Calu3 (cell line): Measurements from ENCODE around the gene LETMD1. TPM values are rescaled to one million over a fixed set of nuclear protein-coding genes. Genes with fewer than 3 reads are reported as not detected.

Experiments
- Bru-seq: library from RNA; stranded (reverse); fragments of 400-500 nt; gene quantifications from one replicate; lab custom pipeline; 2021; lab: Mats Ljungman, UMichigan
- BruChase-seq, 2 experiments: library from RNA; stranded (reverse); fragments of 400-500 nt; gene quantifications; one replicate each; lab custom pipeline; 2021; lab: Mats Ljungman, UMichigan
- BruUV-seq: library from RNA; stranded (reverse); fragments of 400-500 nt; replicated peaks from 2 replicates; lab custom pipeline; 2021; lab: Mats Ljungman, UMichigan
- CTCF ChIA-PET: fragments of 300-600 bp; sonication (Branson Sonifier 250); formaldehyde crosslinking; loops from one replicate; lab custom pipeline; 2022; ENCODE audit warnings: antibody characterized with exemption; lab: Charles Lee
- DNase-seq: peaks from one replicate; pipeline ENCODE4 v3.0.0; 2022
- H3K27ac Mint-ChIP-seq: one replicate; pipeline ENCODE4 v1.8.0; 2022; ENCODE audit warnings: mixed read lengths; ENCODE audit not compliant: unreplicated experiment
- H3K27me3 Mint-ChIP-seq: one replicate; pipeline ENCODE4 v1.8.0; 2022; ENCODE audit warnings: mixed read lengths; ENCODE audit not compliant: unreplicated experiment
- H3K36me3 Mint-ChIP-seq: one replicate; pipeline ENCODE4 v1.8.0; 2022; ENCODE audit warnings: mild to moderate bottlenecking, moderate library complexity, mixed read lengths; ENCODE audit not compliant: insufficient read depth, unreplicated experiment
- H3K4me1 Mint-ChIP-seq: one replicate; pipeline ENCODE4 v1.8.0; 2022; ENCODE audit warnings: mild to moderate bottlenecking, low read depth, mixed read lengths; ENCODE audit not compliant: unreplicated experiment
- H3K4me3 Mint-ChIP-seq: one replicate; pipeline ENCODE4 v1.8.0; 2022; ENCODE audit warnings: mild to moderate bottlenecking, low read depth, moderate library complexity, mixed read lengths; ENCODE audit not compliant: unreplicated experiment
- H3K9me3 Mint-ChIP-seq: one replicate; pipeline ENCODE4 v1.8.0; 2022; ENCODE audit warnings: low read depth, mixed read lengths; ENCODE audit not compliant: unreplicated experiment
- CTCF ChIP-seq: fragments of 200-600 bp; IDR thresholded peaks from one replicate; pipeline ENCODE4 v1.8.0; 2022; ENCODE audit warnings: antibody characterized with exemption; ENCODE audit not compliant: unreplicated experiment
- intact Hi-C: fragments of 100-400 bp; cut with micrococcal nuclease; formaldehyde crosslinking; loops from one replicate; pipeline ENCODE4 v1.10.0; 2022; ENCODE audit not compliant: unreplicated experiment
- long read RNA-seq: library from polyadenylated mRNA; stranded (forward); transcript quantifications from one replicate; pipeline ENCODE4 v2.0.0, GENCODE V29; 2022
- total RNA-seq: library from RNA; stranded (reverse); gene quantifications from 2 replicates; pipeline ENCODE4 v1.2.3, GENCODE V29; 2022

LETMD1 gene
- total RNA-seq (41.6 and 47.1 TPM in 2 replicates), Bru-seq, nascent RNA (percentile 81 among the genes with signal in this experiment), BruChase-seq, experiment 1, labeled RNA remaining after a 6-hour chase (percentile 88 among the genes with signal in this experiment), BruChase-seq, experiment 2, labeled RNA remaining after a 2-hour chase (percentile 84 among the genes with signal in this experiment)
- long read RNA-seq, transcript LETMD1-201 (9 exons, 2,112 nt) = minor isoform, 5 of 29 reads
- long read RNA-seq, transcript LETMD1-238 (1 exons, 2,948 nt) = major isoform, 15 of 29 reads
- long read RNA-seq, partial matches to known transcripts = 1 of 29 reads
- long read RNA-seq, other reads (novel, unspliced or antisense) = 7 of 29 reads

GRCh38 chr12:51047655-51048540 is at the start of gene LETMD1:
LETMD1 (plus strand) TSS chr12:51048327; CDS start chr12:51048357, 30 bp downstream.
- intact Hi-C loops = no loop called here
- peak; percentile 85 for DNase-seq
- H3K9me3 Mint-ChIP-seq = no peaks in the 10 kb centered on the region
- H3K27ac Mint-ChIP-seq = peak within 1 kb of the TSS; percentile 96
- peak within 1 kb of the TSS; percentile 88 for H3K4me3 Mint-ChIP-seq
- H3K27me3 Mint-ChIP-seq = no peaks in the 10 kb centered on the region
- peaks cover 25% of the 10 kb centered on the region for H3K36me3 Mint-ChIP-seq
- TSS peak; percentile 89 for BruUV-seq
- CTCF ChIA-PET = interaction anchor here (0.8 kb wide), 1 partner anchor 51 kb away, joined by 4 read pairs; no protein-coding TSS in a partner anchor
- no peaks in the 10 kb centered on the region for H3K4me1 Mint-ChIP-seq
- peak; percentile 66 for TF ChIP-seq CTCF

GRCh38 chr12:50999093-50999492 is 49.0 kb upstream of the LETMD1 start:
- BruUV-seq = no TSS peak
- no peak overlapping the region for H3K27ac Mint-ChIP-seq
- no peak for DNase-seq
- no peaks in the 10 kb centered on the region for H3K27me3 Mint-ChIP-seq
- H3K36me3 Mint-ChIP-seq = peaks cover 22% of the 10 kb centered on the region
- no peak for TF ChIP-seq CTCF
- intact Hi-C loops = no loop called here
- H3K9me3 Mint-ChIP-seq = no peaks in the 10 kb centered on the region
- H3K4me3 Mint-ChIP-seq = no peak overlapping the region
- H3K4me1 Mint-ChIP-seq = no peaks in the 10 kb centered on the region
- CTCF ChIA-PET = no interaction called here

GRCh38 chr12:51000245-51000644 is 47.9 kb upstream of the LETMD1 start:
- no peak overlapping the region for H3K4me3 Mint-ChIP-seq
- H3K9me3 Mint-ChIP-seq = no peaks in the 10 kb centered on the region
- no peak for TF ChIP-seq CTCF
- intact Hi-C loops = no loop called here
- BruUV-seq = no TSS peak
- H3K27ac Mint-ChIP-seq = no peak overlapping the region
- peaks cover 21% of the 10 kb centered on the region for H3K36me3 Mint-ChIP-seq
- DNase-seq = no peak
- H3K4me1 Mint-ChIP-seq = peaks cover 3% of the 10 kb centered on the region
- no peaks in the 10 kb centered on the region for H3K27me3 Mint-ChIP-seq
- CTCF ChIA-PET = no interaction called here

- no peak for DNase-seq
- peaks cover 13% of the 10 kb centered on the region for H3K4me1 Mint-ChIP-seq
- H3K9me3 Mint-ChIP-seq = no peaks in the 10 kb centered on the region
- peaks cover 29% of the 10 kb centered on the region for H3K36me3 Mint-ChIP-seq
- BruUV-seq = no TSS peak
- intact Hi-C loops = no loop called here
- no peaks in the 10 kb centered on the region for H3K27me3 Mint-ChIP-seq
- H3K27ac Mint-ChIP-seq = no peak overlapping the region
- CTCF ChIA-PET = no interaction called here
- no peak overlapping the region for H3K4me3 Mint-ChIP-seq
- TF ChIP-seq CTCF = no peak
These were observed 46.3 kb upstream of the LETMD1 start for GRCh38 chr12:51001799-51002198.
